Fibroblast of lung (primary cell): ENCODE results near the gene CTDNEP1.

Experiments
- CTCF ChIP-seq, 2 donors: IDR thresholded peaks in 1 of 2; conservative IDR thresholded peaks in 1 of 2; 1 replicate in 1 of 2; 2 replicates in 1 of 2; pipeline ENCODE4 v1.5.1; 2011 to 2012; ENCODE audit warnings: low read length in 2 of 2, control low read depth in 1 of 2, inconsistent platforms in 1 of 2, low read depth in 1 of 2, mild to moderate bottlenecking in 1 of 2
- EZH2 ChIP-seq: IDR thresholded peaks from 2 replicates; pipeline ENCODE4 v1.5.1; 2012; ENCODE audit warnings: low read length, control low read depth, mild to moderate bottlenecking; ENCODE audit errors: missing control alignments

GRCh38 chr17:7290685-7291084 lies 39.2 kb upstream of the CTDNEP1 start:
- TF ChIP-seq EZH2 (no peak), CTCF (conservative IDR thresholded peaks at IDR 0.05 in 1 of 2, IDR thresholded peaks at IDR 0.05 in 1 of 2; ENCODE audit: low read depth in 1 of 2, low read length in 2 of 2) (no peak)
